T-helper 17 cell (primary cell): ENCODE data around the gene MRPL55. TPM values are rescaled to one million over a fixed set of nuclear protein-coding genes. Genes with fewer than 3 reads are reported as not detected.

Experiments used
- ATAC-seq: fragments of 150-1000 bp; cut with Tn5 transposase; 2 replicates; pipeline ENCODE4 v1.10.0; 2021; ENCODE audit warnings: mild to moderate bottlenecking, moderate library complexity
- DNase-seq, 3 donors: peaks; one replicate each; pipeline versions ENCODE4 v3.0.0 to v3.0.0-alpha.2; 2020 to 2021
- H3K9me3 ChIP-seq: one replicate; pipeline ENCODE4 v1.7.0; 2013; ENCODE audit warnings: low read length, mild to moderate bottlenecking; ENCODE audit not compliant: control insufficient read depth, poor library complexity, severe bottlenecking
- H3K27ac Mint-ChIP-seq: one replicate; pipeline ENCODE4 v1.8.0; 2022; ENCODE audit warnings: mild to moderate bottlenecking, moderate library complexity, mixed read lengths
- H3K27me3 Mint-ChIP-seq: one replicate; pipeline ENCODE4 v1.8.0; 2022; ENCODE audit warnings: mixed read lengths
- H3K36me3 Mint-ChIP-seq: one replicate; pipeline ENCODE4 v1.8.0; 2022; ENCODE audit warnings: low read depth, mixed read lengths
- H3K4me1 Mint-ChIP-seq: one replicate; pipeline ENCODE4 v1.8.0; 2022; ENCODE audit warnings: mild to moderate bottlenecking, mixed read lengths
- H3K4me3 Mint-ChIP-seq: one replicate; pipeline ENCODE4 v1.8.0; 2022; ENCODE audit warnings: mild to moderate bottlenecking, moderate library complexity, mixed read lengths
- total RNA-seq, 4 donors: library from RNA in 2 of 4; stranded (reverse) in 2 of 4; gene quantifications; one replicate each; pipeline ENCODE4 v1.2.3 and lab custom pipeline; 2022 to 2026

MRPL55 gene
- total RNA-seq, 2 donors from 2014 or later: 55.2 to 59.9 TPM

DNA sequence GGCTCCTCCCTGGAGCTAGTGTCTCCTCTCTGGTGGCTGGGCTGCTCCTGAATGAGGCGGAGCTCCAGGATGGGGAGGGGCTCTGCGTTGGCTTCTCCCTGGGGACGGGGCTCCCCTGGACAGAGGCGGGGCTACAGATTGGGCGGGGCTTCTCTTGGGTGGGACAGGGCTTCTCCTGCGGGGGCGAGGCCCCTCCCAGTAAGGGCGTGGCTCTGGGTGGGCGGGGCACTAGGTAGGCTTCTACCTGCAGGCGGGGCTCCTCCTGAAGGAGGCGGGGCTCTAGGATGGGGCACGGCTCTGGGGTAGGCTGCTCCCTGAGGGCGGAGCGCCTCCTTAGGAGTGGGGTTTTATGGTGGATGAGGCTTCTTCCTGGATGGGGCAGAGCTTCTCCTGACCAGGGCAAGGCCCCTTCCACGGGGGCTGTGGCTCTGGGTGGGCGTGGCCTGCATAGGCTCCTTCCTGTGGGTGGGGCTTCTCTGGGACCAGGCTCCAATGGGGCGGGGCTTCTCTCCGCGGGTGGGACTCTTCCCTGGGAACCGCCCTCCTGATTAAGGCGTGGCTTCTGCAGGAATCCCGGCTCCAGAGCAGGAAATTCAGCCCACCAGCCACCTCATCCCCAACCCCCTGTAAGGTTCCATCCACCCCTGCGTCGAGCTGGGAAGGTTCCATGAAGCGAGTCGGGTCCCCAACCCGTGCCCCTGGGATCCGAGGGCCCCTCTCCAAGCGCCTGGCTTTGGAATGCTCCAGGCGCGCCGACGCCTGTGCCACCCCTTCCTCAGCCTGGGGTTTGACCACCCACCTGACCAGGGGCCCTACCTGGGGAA, 49.3 kb downstream of the MRPL55 start:
- Mint-ChIP-seq H3K4me1 (peaks cover 15% of the 10 kb centered on the region), H3K27me3 (peaks cover 29% of the 10 kb centered on the region), H3K27ac (no peak overlapping the region), H3K4me3 (peak overlapping the region; percentile 77), H3K36me3 (peaks cover 5% of the 10 kb centered on the region)
- DNase-seq: peak; percentile 54 to 75 (median 60)
- no peaks in the 10 kb centered on the region for H3K9me3 ChIP-seq
- peak; percentile 66 for ATAC-seq

DNA sequence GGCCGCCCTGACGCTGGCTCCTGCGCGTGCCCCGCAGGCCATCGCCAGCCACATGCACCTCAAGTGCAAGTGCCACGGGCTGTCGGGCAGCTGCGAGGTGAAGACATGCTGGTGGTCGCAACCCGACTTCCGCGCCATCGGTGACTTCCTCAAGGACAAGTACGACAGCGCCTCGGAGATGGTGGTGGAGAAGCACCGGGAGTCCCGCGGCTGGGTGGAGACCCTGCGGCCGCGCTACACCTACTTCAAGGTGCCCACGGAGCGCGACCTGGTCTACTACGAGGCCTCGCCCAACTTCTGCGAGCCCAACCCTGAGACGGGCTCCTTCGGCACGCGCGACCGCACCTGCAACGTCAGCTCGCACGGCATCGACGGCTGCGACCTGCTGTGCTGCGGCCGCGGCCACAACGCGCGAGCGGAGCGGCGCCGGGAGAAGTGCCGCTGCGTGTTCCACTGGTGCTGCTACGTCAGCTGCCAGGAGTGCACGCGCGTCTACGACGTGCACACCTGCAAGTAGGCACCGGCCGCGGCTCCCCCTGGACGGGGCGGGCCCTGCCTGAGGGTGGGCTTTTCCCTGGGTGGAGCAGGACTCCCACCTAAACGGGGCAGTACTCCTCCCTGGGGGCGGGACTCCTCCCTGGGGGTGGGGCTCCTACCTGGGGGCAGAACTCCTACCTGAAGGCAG, 50.0 kb downstream of the MRPL55 start:
- peak; percentile 84 for ATAC-seq
- H3K9me3 ChIP-seq: no peaks in the 10 kb centered on the region

DNA sequence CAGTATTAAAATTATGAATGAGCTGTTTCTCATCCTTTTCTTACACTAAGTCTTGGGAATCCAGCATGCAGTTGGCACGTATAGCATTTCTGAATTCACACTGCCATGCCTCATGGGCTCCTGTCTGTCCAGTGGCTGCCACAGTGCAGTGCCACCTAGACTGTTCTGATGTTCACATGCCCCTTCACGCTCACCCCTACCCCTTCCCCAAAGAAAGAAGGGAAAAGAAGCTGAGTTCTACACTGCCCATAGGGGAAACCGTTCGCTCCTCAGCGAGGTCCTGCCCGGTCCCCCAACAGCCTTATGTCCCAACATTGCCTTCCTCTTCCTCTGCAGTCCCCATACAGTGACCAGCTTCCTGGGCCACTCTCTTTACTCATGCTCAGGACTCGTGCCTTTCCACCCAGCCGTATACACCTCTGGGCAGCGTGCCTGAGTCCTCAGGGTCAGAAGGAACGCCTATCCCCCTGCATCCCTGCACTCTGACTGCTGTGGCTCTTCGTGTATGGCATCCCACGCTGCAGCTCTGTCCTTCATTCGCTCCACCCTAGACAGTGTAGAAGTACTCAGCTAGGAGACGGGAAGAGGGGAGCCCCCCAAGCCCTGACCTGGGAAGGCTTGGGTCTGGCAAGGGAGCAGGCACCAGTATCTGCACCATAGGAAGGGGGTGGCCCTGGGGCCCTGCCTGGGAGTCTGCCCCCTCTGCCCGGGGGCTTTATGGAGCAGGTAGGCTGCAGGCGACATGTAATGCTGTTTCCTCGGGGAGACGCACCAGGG, 50.7 kb downstream of the MRPL55 start:
- Mint-ChIP-seq H3K4me3 (peak overlapping the region; percentile 67), H3K27me3 (peaks cover 25% of the 10 kb centered on the region)

More for the DNA sequence above, 50.0 kb downstream of the MRPL55 start:
- Mint-ChIP-seq H3K36me3 (peaks cover 5% of the 10 kb centered on the region), H3K27me3 (peaks cover 29% of the 10 kb centered on the region), H3K4me1 (peaks cover 15% of the 10 kb centered on the region), H3K27ac (peak overlapping the region; percentile 29), H3K4me3 (peak overlapping the region; percentile 77)
- DNase-seq: peak; percentile 51 to 69 (median 65)

More for the DNA sequence above, 50.7 kb downstream of the MRPL55 start:
- Mint-ChIP-seq H3K4me1 (peaks cover 15% of the 10 kb centered on the region), H3K27ac (peak overlapping the region; percentile 29), H3K36me3 (peaks cover 5% of the 10 kb centered on the region)
- ATAC-seq (no peak), DNase-seq (no peak)
- H3K9me3 ChIP-seq: no peaks in the 10 kb centered on the region

Other genes starting within 250 kb of the MRPL55 start
- gene WNT9A, start 161.4 kb downstream of the MRPL55 start, total RNA-seq: under 1 TPM; 0.10 to 0.18 TPM
- not detected for gene WNT3A, start 102.3 kb downstream of the MRPL55 start, total RNA-seq
- 100 to 1,000 TPM; 325 to 382 TPM for gene ARF1, start 26.6 kb downstream of the MRPL55 start, total RNA-seq
- gene C1orf35, start 6.0 kb downstream of the MRPL55 start, total RNA-seq: 10 to 100 TPM; 20.9 to 21.6 TPM
- gene GUK1, start 31.0 kb upstream of the MRPL55 start, total RNA-seq: 100 to 1,000 TPM; 233 to 245 TPM
- 1 to 10 TPM in 1 of 2 donors, under 1 TPM in 1; 0.94 to 1.9 TPM for gene GJC2, start 40.6 kb upstream of the MRPL55 start, total RNA-seq
- gene IBA57, start 56.5 kb upstream of the MRPL55 start, total RNA-seq: 10 to 100 TPM; 16.3 to 18.2 TPM
- gene OBSCN, start 98.7 kb upstream of the MRPL55 start, total RNA-seq: 10 to 100 TPM; 23.1 to 34.2 TPM